ENCODE data around the gene ARHGAP21.
"Not testable (repeated sequence)": the region's sequence is repeated elsewhere in the genome, so short reads cannot be mapped to it uniquely, and the experiment has no call there.

Gene ARHGAP21

DNA sequence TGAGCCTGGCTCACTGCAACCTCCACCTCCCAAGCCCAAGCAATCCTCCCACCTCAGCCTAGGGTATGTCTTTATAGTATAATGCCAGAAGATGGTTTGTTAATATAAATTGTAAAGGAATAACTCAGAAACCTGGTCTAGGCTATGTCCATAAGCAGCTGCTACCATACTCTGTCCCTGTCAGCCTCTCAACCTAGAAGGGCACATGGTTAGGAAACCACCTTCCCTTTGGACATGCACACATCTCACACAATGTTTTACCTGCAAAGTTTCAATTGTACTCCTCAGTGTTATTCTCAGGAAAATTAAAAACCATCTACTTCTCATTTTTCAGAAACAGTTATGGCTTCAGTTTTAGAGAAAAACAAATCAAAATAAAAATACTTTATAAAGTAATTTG lies 40.1 kb downstream of the ARHGAP21 start:
- DNase-seq (ENCODE audit: low read depth in 2 of 2), result no peak

DNA sequence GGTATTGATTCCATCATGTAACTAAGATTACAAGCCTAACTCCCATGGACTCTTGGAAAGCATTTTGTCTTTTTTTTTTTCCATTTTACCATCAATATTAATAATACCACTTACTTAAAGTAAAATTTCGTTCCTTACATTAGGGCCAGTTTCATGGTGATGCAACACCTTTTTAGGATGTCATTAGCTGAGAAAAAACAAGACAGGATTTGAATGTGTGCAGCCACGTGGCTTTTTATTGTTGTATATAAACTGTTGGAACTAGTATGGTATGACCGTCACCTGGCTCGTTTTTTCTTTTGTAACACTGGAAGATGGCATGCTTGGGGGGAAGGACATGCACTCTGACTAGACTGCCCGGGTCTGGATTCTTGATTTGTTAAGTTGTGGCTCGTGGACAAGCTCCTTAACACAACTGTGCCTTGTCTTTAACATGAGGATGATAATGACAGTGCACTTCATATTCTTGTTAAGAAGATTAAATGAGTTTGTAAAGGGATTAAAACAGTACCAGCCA lies 42.1 kb downstream of the ARHGAP21 start:
- DNase-seq (ENCODE audit: low read depth in 2 of 2), result no peak

DNA sequence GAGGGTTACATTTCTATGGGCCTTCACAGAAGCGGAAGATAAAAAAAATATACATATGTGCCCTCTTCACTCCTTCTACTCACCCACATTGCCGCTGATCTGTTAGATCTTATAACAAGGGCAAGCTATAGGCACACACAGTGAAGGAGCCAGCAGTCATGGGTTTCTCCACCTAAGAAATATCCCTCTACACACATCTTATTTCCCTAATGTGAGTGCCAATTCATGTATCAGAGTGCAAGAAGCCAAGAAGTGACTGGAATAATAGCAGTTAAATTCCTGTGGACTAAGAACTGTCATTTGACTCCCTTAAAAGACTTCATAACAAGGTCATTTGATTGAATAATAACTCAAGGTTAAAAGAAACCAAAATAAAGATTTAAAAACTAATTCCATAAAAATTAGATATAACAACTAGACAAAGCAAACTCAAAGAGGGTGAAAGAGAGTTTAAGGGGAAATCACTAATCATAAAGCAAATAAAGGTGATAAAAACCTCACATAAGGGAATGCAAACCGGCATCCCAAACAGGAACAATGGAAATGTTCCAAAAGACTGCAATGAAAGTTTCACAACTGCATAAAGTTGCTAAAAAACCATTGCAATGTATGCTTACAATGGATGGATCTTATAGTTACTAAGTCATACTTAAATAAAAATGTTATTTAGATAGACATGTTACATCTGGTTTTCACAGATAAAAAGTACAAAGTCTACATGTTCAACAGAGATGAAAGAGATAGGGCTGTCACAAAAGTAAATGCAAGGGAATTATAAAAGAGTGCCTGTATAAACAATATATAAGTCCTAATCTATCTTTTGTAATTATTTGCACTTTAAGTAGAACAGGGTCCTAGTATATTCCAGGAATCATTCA lies 42.8 kb downstream of the ARHGAP21 start:
- no peak for DNase-seq (ENCODE audit: low read depth in 2 of 2)

DNA sequence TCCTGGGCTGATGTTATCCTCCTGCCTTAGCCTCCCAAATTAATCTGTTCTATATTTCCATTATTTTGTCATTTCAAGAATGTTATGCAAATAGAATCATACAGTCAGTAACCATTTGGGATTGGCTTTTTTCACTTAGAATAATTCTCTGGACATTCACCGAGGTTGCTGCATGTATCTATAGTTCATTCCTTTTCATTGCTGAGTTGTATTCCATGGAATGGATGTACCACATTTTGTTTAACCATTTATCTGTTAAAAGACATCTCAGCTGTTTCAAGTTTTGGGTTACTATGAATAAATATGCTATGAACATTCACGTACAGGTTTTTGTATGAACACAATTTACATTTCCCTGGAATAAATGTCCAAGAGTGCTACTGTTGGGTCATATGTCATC lies 44.9 kb downstream of the ARHGAP21 start:
- DNase-seq (ENCODE audit: low read depth in 2 of 2), result no peak

DNA sequence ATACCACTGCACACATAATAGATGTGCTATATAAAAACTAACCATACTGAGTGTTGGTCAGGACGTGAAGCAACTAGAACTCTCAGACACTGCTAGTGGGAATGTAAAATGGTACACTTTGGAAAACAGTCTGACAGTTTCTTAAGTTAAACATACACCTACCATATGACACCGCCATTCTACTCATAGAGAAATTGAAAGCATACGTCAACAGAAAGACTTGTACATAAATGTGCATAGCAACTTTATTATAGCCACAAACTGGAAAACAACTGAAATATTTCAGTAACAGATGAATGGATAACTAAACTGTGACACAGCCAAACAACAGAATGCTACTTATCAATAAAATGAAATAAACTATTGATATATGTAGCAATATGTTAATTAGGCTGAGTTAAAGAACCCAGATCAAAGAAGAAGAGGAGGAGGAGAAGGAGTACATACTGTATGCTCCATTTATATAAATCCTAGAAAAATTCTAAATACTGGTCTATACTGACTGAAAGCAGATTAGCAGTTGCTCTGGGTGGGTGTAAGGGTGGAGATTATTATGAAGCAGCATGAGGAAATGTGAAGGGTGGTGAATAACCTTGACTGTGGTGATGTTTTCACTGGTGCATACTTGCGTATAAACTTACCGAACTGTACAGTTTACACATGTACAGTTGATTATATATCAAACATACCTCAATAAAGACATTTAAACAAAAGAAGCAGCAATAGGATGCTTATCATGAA lies 48.6 kb downstream of the ARHGAP21 start:
- no peak for DNase-seq (ENCODE audit: low read depth in 2 of 2)

DNA sequence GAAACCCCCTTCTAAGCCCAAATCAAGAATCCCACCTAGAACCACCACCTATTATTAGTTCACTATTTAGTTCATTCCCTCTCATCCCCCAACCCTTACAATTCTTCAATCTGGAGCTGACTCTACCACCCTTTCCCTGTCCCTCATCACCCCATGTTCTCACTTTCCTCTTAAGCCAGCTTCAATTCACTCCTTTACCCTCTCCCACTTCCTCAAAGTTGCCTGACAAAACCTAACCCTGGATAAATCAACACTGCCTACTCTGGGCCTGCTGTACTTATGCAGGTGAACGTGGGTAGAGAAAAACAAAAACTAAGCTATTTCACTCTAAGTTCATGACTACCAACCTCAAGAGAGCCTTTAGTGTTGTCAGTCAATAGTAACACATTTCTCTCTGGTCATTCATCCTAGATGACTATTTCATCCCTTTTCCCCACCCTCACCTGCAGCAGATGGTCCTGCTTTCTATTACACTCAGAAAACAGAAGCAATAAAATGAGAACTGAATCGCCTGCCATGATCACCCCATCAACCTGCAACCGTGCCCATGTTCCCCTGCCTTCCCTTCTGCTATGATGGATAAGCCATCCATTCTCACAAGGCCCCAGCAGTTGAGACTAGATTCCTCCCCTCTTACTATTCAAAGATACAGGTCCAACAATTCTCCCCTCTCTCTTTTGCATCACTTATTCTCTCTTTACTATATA lies 52.6 kb downstream of the ARHGAP21 start:
- DNase-seq (ENCODE audit: low read depth in 2 of 2), result no peak

DNA sequence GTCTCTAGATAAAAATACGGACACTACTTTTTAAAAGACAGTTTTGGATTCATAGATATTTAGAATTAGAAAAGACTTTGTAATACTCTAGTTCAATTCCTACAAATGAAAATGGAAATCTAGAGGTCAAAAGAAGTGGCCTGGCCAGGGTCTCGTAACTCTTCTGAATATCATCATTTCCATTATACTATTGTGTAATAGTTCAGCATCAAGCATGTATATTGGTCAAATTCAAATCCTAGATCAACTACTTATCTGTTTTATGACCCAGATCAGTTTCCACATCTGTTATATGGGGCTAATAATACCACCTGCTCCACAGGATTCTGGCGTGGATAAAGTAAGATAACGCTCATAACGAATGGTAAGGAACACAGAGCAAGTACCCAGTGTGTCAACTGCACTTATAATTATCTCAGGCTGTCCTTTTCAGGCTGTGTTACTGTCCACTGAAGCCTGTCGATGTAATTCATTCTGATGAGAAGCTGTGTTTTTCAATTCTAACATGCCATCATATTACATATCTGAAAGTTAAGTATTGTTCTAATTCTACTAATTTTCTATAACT lies 54.3 kb downstream of the ARHGAP21 start:
- no peak for DNase-seq (ENCODE audit: low read depth in 2 of 2)

DNA sequence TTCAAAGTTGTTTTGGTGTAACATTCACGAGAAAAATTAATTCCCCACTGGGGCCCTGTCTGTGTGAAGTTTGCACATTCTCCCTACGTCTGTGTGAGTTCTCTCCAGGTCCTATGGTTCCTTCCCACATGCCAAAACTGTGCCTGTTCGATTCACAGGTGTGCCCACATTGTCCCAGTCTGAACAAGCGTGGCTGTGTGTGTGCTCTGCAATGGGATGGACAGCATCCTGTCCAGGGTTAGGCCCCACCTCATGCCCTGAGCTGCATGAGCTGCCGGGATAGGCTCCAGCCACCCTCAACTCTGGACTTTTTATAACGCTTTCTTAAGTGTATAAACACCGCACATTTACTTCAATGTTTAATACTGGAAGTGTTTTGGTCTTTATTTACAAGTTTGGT lies 55.4 kb downstream of the ARHGAP21 start:
- no peak for DNase-seq (ENCODE audit: low read depth in 2 of 2)

DNA sequence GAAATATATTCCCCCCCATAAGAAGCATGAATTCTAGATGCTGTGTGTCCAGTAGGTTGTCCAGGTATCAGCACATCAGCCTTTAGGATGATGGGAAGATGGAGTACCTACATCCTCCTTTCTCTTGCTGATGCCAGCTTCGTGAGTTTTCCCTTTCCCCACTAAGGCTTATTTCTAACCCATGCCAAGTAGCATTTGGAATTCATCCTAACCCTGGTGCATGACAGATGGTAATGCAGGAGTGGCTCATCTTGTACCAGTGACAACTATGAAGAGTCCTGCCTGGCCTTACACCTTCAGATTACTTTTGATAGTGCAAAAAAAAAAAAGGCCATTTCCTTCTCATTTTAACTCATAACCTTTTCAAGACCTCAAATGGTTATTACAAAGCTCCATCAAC lies 58.7 kb downstream of the ARHGAP21 start:
- DNase-seq (ENCODE audit: low read depth in 2 of 2), result no peak

DNA sequence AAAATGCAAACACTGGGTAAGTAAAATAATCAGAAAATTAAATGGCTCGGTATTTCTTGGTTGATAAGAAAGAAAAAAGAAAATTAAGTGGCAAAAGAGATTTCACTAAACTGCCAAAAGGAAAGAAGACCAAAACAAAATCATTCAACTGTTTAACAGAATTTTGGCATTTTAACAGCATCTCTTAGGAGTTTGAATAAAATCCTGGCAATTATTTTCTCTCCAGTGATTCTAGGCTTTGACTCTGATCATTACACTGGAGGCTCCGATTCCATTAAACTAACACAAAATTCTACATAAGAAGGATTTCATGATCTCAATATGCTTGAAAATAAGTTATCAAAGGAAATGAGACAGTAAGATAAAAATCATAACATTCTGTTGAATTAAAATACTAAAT lies 62.3 kb downstream of the ARHGAP21 start:
- no peak for DNase-seq (ENCODE audit: low read depth in 2 of 2)

DNA sequence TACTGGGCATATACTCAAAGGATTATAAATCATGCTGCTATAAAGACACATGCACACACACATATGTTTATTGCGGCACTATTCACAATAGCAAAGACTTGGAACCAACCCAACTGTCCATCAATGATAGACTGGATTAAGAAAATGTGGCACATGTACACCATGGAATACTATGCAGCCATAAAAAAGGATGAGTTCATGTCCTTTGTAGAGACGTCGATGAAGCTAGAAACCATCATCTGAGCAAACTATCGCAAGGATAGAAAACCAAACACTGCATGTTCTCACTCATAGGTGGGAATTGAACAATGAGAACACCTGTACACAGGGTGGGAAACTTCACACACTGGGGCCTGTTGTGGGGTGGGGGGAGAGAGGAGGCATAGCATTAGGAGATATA lies 65.4 kb downstream of the ARHGAP21 start:
- DNase-seq (ENCODE audit: low read depth in 2 of 2), result not testable (repeated sequence)

DNA sequence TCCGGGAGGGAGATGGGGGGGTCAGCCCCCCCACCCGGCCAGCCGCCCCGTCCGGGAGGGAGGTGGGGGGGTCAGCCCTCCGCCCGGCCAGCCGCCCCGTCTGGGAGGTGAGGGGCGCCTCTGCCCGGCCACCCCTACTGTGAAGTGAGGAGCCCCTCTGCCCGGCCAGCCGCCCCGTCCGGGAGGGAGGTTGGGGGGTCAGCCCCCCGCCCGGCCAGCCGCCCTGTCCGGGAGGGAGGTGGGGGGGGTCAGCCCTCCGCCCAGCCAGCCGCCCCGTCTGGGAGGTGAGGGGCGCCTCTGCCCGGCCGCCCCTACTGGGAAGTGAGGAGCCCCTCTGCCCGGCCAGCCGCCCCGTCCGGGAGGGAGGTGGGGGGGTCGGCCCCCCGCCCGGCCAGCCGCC lies 67.4 kb downstream of the ARHGAP21 start:
- not testable (repeated sequence) for DNase-seq (ENCODE audit: low read depth in 2 of 2)

DNA sequence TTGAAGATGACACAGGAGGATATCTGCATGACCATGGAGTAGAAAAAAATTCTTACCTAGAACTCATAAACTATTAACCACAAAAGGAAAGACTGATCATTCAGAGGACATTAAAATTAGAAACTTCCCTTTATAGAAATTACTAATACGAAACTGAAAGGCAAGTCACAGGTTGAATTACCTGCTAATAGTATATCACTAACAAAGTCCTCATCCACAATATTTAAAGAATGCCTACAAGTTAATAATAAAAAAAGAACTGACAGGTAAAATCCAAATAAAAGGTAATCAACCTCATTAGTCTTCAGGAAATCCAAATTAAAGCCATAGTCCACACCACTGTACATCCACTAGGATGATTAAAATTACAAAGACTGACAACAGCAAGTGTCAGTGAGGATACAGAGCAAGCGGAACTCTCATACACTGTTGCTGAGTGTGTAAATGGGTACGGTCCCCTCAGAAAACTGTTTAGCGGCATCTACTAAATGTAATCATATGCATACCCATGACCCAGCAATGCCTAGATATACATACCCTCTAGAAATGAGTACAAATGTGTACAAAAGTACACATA lies 71.2 kb downstream of the ARHGAP21 start:
- DNase-seq (ENCODE audit: low read depth in 2 of 2), result no peak

DNA sequence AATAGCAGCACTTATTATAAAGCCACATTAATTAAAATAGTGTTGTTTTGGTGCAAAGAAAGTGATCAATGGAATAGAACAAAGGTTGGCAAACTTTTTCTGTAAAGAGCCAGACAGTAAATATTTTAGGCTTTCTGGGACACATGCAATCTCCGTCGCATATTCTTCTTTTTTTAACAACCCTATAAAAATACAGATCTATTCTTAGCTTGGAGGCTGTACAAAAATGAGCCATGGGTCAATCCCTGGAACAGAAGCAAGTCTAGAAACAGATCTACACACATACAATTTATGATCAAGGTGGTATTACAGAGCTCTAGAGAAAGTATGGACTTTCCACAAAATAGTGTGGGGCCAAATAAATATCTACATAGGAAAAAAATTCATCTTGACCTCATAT lies 71.8 kb downstream of the ARHGAP21 start:
- DNase-seq (ENCODE audit: low read depth in 2 of 2), result no peak

DNA sequence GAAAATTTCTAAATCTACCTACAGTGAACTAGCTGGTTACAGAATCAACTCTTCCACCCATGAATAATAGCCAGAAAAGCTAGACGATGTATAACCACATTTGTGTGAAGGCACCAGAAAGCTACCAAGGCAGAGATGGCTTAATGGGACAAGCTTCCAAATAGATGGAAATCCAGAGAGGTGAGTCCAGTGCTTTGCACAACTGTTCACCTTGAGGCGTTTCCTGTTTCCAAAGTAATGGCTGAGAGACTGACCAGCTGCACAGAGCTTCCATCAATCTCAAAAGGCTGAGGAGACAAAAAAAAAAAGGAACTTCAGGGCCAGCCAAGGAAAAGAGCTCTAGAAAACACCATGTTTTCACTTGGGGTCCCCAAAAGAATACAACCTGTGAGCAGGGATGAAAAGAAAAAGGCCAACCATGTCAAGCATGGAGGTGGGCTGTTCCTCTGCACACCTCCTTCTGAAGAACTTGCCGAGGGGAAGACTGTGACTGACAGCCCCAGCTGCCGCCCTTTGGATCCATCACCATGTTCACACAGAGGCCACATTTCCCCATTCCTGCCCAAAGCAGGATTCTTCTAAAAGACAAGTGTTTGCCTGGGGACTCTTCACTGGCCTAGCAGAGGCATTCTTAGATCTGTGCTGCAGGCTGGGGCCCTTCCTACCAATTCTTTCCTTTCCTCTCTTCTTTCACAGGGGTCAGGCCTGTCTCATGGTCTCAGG lies 72.9 kb downstream of the ARHGAP21 start:
- DNase-seq (ENCODE audit: low read depth in 2 of 2), result no peak

DNA sequence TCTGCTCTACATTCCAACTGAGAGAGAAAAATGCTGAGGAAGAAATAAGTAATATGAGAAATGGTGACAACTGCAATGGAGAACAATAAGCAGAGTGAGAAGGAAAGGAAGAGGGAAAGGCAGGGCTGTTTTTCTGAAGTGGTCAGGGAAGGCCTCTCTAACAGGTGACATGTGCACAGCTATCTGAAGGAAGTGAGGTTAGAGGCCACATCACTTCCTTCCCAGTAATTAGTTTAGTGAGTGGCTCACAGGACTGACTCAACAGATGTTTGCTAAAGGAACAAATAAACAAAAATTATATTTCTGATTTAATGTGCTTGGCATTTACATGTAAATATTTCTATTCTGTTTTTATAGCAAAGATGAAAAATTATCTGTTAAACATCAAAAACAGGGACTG lies 77.9 kb downstream of the ARHGAP21 start:
- no peak for DNase-seq (ENCODE audit: low read depth in 2 of 2)

DNA sequence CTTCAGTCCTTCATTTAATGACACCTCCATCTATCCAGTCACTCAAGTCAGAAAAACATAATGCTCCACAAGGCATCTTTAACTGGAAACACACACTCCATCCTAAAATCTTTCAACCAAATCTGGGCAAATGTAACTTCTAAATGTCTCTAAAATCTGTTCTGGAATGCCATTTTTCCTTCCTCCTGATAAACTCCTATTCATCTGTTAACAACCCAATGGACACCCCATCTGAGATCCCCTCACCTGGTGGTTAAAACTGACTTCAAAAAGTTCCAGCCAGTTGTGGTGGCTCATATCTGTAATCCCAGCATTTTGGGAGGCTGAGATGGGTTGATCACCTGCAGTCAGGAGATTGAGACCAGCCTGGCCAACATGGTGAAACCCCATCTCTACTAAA lies 78.7 kb downstream of the ARHGAP21 start:
- DNase-seq (ENCODE audit: low read depth in 2 of 2), result no peak

DNA sequence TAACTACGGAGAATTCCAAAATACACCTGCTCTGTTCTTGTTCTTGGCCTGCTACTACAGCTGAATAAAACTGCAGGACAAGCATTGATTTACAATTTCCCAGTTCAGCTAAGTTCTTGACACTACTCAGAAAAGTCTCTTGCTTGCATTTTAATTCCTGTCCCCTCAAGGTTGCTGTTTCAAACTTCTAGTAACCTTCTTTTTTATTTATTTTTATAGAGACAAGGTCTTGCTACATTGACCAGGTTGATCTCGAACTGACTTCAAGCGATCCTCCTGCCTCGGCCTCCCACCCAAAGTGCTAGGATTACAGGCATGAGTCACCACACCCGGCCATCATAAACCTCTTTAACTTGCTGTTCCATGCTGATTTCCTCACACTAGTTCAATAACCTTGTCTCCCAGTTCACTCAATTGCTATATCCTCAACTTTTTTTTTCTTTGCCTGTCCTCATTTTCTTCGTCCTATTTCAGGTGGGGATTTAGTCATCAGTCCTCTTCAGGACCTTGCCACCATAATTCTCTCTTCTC lies 79.9 kb downstream of the ARHGAP21 start:
- no peak for DNase-seq (ENCODE audit: low read depth in 2 of 2)

DNA sequence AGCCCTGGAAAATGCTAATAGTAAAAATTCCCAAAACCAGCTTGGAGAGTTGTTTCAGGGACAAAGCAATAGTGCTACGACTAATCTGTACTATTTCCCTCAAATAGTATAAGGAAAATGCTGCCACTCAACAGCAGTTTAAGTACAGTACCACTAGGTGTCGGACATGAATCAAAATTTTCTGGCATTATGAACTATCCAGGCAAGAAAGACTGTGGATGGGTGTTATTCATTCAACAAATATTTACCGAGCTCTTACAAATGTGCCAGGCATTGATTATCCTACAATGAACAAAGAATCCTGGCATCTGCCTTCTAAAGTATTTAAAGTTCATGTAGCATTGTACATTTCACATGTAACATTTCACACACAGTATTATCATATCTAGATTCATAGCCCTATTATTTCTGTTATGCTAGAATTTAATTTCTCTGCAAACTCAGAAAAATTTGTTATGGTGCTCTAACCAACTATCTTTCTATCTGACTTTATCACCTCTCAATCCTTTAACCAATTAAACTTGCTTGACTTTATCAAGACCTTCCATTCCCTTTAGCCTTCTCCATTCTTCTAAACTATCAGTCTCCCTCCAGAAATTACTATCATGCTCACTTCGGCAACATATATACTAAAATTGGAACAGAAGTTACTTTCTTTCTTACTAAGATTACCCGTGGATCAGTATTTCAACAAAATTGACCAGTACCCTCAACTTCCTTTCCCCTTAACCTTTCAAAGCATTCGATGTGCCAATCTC lies 80.6 kb downstream of the ARHGAP21 start:
- no peak for DNase-seq (ENCODE audit: low read depth in 2 of 2)

DNA sequence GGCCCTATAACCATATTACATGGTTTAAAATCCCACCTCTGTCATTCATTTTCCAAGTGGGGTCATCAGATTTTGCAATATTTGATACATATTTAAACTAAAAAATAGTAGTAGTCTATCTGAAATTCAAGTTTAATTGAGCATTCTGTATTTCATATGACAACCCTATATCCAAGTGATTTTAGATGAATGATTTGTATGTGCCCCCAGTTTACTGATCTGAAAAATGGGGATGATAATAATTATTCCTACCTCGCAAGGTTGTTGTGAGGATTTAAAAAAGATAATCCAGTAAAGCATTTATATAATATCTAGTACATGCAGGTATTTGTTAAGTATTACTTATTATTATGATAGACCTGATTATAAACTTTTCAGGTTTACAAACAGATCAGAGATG lies 84.6 kb downstream of the ARHGAP21 start:
- DNase-seq (ENCODE audit: low read depth in 2 of 2), result no peak
